HEK293 (cell line): ENCODE data around the gene CDC42EP2.

Experiments
- CTCF ChIA-PET: fragments of 350-600 bp; formaldehyde crosslinking; extraction: SDS; loops from one replicate; lab custom pipeline; 2021; ENCODE audit warnings: antibody characterized with exemption; lab: Yijun Ruan, JAX
- POLR2A ChIA-PET: fragments of 300-600 bp; formaldehyde crosslinking; extraction: SDS; loops from one replicate; lab custom pipeline; 2020; ENCODE audit warnings: antibody characterized with exemption, inconsistent platforms; lab: Yijun Ruan, JAX
- H3K27ac ChIP-seq: fragments of 200-500 bp; sonication (Bioruptor generic); 2 replicates; pipeline ENCODE4 v1.5.1; 2014; ENCODE audit warnings: low read depth, low read length, control low read depth, inconsistent platforms; ENCODE audit errors: extremely low read depth
- H3K36me3 ChIP-seq, 2 experiments: fragments of 200-500 bp in 1 of 2; sonication (Bioruptor generic) in 1 of 2; 1 replicate in 1 of 2; 2 replicates in 1 of 2; pipeline ENCODE4 v1.5.1; 2014 to 2017; ENCODE audit warnings: inconsistent platforms in 2 of 2, low read length in 2 of 2; ENCODE audit not compliant: control insufficient read depth in 2 of 2, insufficient read depth in 1 of 2
- H3K4me1 ChIP-seq: fragments of 200-500 bp; sonication (Bioruptor generic); 2 replicates; pipeline ENCODE4 v1.5.1; 2014; ENCODE audit warnings: mild to moderate bottlenecking, low read length, inconsistent platforms; ENCODE audit not compliant: control insufficient read depth, insufficient read depth
- H3K4me3 ChIP-seq: 2 replicates; pipeline ENCODE4 v1.5.1; 2011; ENCODE audit warnings: low read depth, mild to moderate bottlenecking, control low read depth, low read length, moderate library complexity
- H3K9me3 ChIP-seq: fragments of 200-500 bp; sonication (Bioruptor generic); 2 replicates; pipeline ENCODE4 v1.5.1; 2014; ENCODE audit warnings: low read depth, low read length, inconsistent platforms; ENCODE audit not compliant: control insufficient read depth, insufficient read depth
- BCL11A ChIP-seq: fragments of 450-650 bp; formaldehyde crosslinking; IDR thresholded peaks from 2 replicates; pipeline ENCODE4 v1.5.1; 2016; ENCODE audit warnings: low read depth, missing biosample characterization, missing genetic modification characterization
- BCL11B ChIP-seq: fragments of 450-650 bp; formaldehyde crosslinking; IDR thresholded peaks from 2 replicates; pipeline ENCODE4 v1.5.1; 2016; ENCODE audit warnings: low read depth, missing biosample characterization, missing genetic modification characterization
- CTCF ChIP-seq: fragments of 450-650 bp; formaldehyde crosslinking; IDR thresholded peaks from 2 replicates; pipeline ENCODE4 v1.5.1; 2016; ENCODE audit warnings: missing biosample characterization, missing genetic modification characterization
- ELK4 ChIP-seq: IDR thresholded peaks from 2 replicates; pipeline ENCODE4 v1.6.1; 2011; ENCODE audit warnings: mild to moderate bottlenecking, low read depth, low read length, borderline replicate concordance
- IKZF3 ChIP-seq: fragments of 450-650 bp; IDR thresholded peaks from 2 replicates; pipeline ENCODE4 v1.5.0; 2018; ENCODE audit warnings: missing biosample characterization, mild to moderate bottlenecking, missing genetic modification characterization, moderate library complexity
- KLF17 ChIP-seq: fragments of 450-650 bp; formaldehyde crosslinking; IDR thresholded peaks from 2 replicates; pipeline ENCODE4 v1.5.1; 2016; ENCODE audit warnings: missing biosample characterization, missing genetic modification characterization
- KLF7 ChIP-seq: fragments of 450-650 bp; formaldehyde crosslinking; IDR thresholded peaks from 2 replicates; pipeline ENCODE4 v1.5.1; 2016; ENCODE audit warnings: missing biosample characterization, missing genetic modification characterization, borderline replicate concordance
- KLF8 ChIP-seq: fragments of 450-650 bp; formaldehyde crosslinking; IDR thresholded peaks from 2 replicates; pipeline ENCODE4 v1.5.1; 2016; ENCODE audit warnings: missing biosample characterization, missing genetic modification characterization
- TSHZ1 ChIP-seq: fragments of 450-650 bp; formaldehyde crosslinking; IDR thresholded peaks from 2 replicates; pipeline ENCODE4 v1.5.1; 2016; ENCODE audit warnings: missing biosample characterization, missing genetic modification characterization, borderline replicate concordance
- YY1 ChIP-seq: fragments of 450-650 bp; formaldehyde crosslinking; IDR thresholded peaks from 2 replicates; pipeline ENCODE4 v1.5.1; 2018; ENCODE audit warnings: missing biosample characterization, missing genetic modification characterization
- ZEB2 ChIP-seq: fragments of 450-650 bp; formaldehyde crosslinking; IDR thresholded peaks from 2 replicates; pipeline ENCODE4 v1.5.1; 2016; ENCODE audit warnings: missing biosample characterization, missing genetic modification characterization
- ZNF10 ChIP-seq: fragments of 450-650 bp; formaldehyde crosslinking; IDR thresholded peaks from 2 replicates; pipeline ENCODE4 v1.5.1; 2017; ENCODE audit warnings: missing biosample characterization, missing genetic modification characterization
- ZNF169 ChIP-seq: fragments of 450-650 bp; formaldehyde crosslinking; IDR thresholded peaks from 2 replicates; pipeline ENCODE4 v1.5.1; 2016; ENCODE audit warnings: missing biosample characterization, missing genetic modification characterization
- ZNF184 ChIP-seq: fragments of 450-650 bp; IDR thresholded peaks from 2 replicates; pipeline ENCODE4 v1.5.1; 2018; ENCODE audit warnings: missing biosample characterization, mild to moderate bottlenecking, missing genetic modification characterization
- ZNF202 ChIP-seq: fragments of 450-650 bp; formaldehyde crosslinking; IDR thresholded peaks from 2 replicates; pipeline ENCODE4 v1.5.1; 2016; ENCODE audit warnings: missing biosample characterization, missing genetic modification characterization, borderline replicate concordance
- ZNF26 ChIP-seq: fragments of 450-650 bp; formaldehyde crosslinking; IDR thresholded peaks from 2 replicates; pipeline ENCODE4 v1.5.1; 2016; ENCODE audit warnings: missing biosample characterization, missing genetic modification characterization
- ZNF610 ChIP-seq: fragments of 450-650 bp; formaldehyde crosslinking; IDR thresholded peaks from 2 replicates; pipeline ENCODE4 v1.5.1; 2016; ENCODE audit warnings: missing biosample characterization, missing genetic modification characterization, borderline replicate concordance
- ZNF624 ChIP-seq: fragments of 450-650 bp; formaldehyde crosslinking; IDR thresholded peaks from 2 replicates; pipeline ENCODE4 v1.5.1; 2017; ENCODE audit warnings: missing biosample characterization, missing genetic modification characterization
- ZNF785 ChIP-seq: fragments of 450-650 bp; formaldehyde crosslinking; IDR thresholded peaks from 2 replicates; pipeline ENCODE4 v1.5.1; 2016; ENCODE audit warnings: missing biosample characterization, missing genetic modification characterization
- ZSCAN30 ChIP-seq: fragments of 450-650 bp; IDR thresholded peaks from 2 replicates; pipeline ENCODE4 v1.5.1; 2018; ENCODE audit warnings: missing biosample characterization, mild to moderate bottlenecking, missing genetic modification characterization, moderate library complexity

CDC42EP2 gene

GRCh38 chr11:65279279-65279678, 35.4 kb upstream of the CDC42EP2 start (continued):
- TF ChIP-seq BCL11B (tag by site-specific recombination): no peak
- TF ChIP-seq ZNF610: no peak
- TF ChIP-seq ELK4: no peak
- TF ChIP-seq IKZF3 (tag by site-specific recombination): no peak
- TF ChIP-seq ZNF624 (tag by site-specific recombination): no peak
- TF ChIP-seq ZNF169 (tag by site-specific recombination): no peak
- no peak for TF ChIP-seq ZEB2 (tag by site-specific recombination)
- TF ChIP-seq ZNF785 (tag by site-specific recombination): no peak
- no peak for TF ChIP-seq KLF7 (tag by site-specific recombination)
- TF ChIP-seq ZNF184 (tag by site-specific recombination): no peak

GRCh38 chr11:65279741-65280440, 34.8 kb upstream of the CDC42EP2 start:
- Histone ChIP-seq H3K36me3 (peaks cover 23 to 97% of the 10 kb centered on the region in 2 experiments), H3K4me1 (no peaks in the 10 kb centered on the region), H3K27ac (no peak overlapping the region), H3K4me3 (no peak overlapping the region), H3K9me3 (no peaks in the 10 kb centered on the region)
- TF ChIP-seq TSHZ1 (tag by site-specific recombination) (no peak), KLF8 (no peak), ZSCAN30 (tag by site-specific recombination) (no peak), ZNF26 (tag by site-specific recombination) (no peak), ZNF10 (tag by site-specific recombination) (no peak), CTCF (tag by site-specific recombination) (no peak), YY1 (tag by site-specific recombination) (no peak), ZNF785 (tag by site-specific recombination) (no peak), BCL11A (tag by site-specific recombination) (no peak), ZNF202 (no peak), KLF17 (no peak)
- CTCF ChIA-PET: interaction anchor here (0.6 to 9.7 kb wide), 5 partner anchors 11 to 423 kb away, joined by 3 to 109 read pairs (median 4); partner anchors contain the start of gene CDC42EP2
- POLR2A ChIA-PET: no interaction called here
